Stimulated activated CD8-positive, alpha-beta memory T cell treated with anti-CD3 and anti-CD28 coated beads, Interleukin-2, amount 100 ng/mL, for 48 hours (primary cell): Measurements from ENCODE around the gene ARL17B.
"Not testable (repeated sequence)": the region's sequence is repeated elsewhere in the genome, so short reads cannot be mapped to it uniquely, and the experiment has no call there.

Experiments
- DNase-seq, 2 donors: peaks; one replicate each; pipeline ENCODE4 v3.0.0-alpha.2; 2020; ENCODE audit warnings: low read depth in 2 of 2

The ARL17B gene

GRCh38 chr17:46290906-46291546, 70.5 kb downstream of the ARL17B start:
- DNase-seq, result not testable (repeated sequence)

DNA sequence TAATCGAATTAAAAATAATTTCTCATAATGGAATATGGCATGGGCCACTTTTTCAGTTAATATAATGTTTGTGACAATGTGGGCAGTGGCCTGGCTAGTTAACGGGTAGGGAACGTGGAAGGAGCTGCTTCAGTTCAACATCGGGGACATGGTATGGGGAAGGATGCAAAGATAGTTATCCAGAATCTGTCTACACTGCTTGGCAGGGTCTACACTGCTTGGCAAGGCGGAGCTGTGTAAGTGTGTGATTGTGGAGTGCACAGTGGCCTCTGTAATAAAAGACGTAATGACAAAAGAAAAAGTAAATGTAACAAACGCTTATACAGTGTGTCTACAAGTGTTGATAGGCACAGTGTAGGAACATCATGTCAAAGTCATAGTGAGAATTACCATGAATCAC, 74.0 kb downstream of the ARL17B start:
- DNase-seq, result not testable (repeated sequence)

- DNase-seq, result not testable (repeated sequence)
Observed at GRCh38 chr17:46286764-46287221, 74.8 kb downstream of the ARL17B start.

- DNase-seq, result not testable (repeated sequence)
Observed at GRCh38 chr17:46285500-46285899, 76.1 kb downstream of the ARL17B start.

GRCh38 chr17:46284467-46284866, 77.1 kb downstream of the ARL17B start:
- peak in 1 of 2 donors; percentile 31 for DNase-seq

DNA sequence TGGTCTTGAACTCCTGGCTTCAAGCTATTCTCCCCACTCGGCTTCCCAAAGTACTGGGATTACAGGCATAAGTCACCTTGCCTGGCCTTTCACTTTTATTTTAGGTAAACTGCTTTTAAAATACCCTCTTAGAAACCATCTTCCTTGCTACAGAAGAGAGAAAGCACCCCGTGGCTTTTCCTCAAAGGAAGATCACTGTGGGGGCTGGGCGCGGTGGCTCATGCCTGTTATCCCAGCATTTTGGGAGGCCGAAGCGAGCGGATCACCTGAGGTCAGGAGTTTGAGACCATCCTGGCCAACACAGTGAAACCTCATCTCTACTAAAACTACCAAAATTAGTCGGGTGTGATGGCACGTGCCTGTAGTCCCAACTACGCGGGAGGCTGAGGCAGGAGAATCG, 78.9 kb downstream of the ARL17B start:
- DNase-seq, result not testable (repeated sequence)

DNA sequence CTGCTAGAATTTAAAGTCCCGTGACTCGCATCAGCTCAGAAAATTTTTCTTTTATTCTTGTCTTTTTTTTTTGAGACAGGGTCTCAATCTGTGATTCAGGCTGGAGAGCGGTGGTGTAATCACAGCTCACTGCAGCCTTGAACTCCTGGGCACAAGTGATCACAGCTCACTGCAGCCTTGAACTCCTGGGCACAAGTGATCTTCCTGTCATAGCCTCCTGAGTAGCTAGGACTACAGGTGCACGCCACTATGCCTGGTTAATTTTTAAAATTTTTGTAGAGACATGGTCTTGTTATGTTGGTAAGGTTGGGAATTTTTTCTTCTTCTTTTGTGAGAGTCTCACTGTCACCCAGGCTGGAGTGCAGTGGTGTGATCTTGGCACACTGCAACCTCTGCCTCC, 80.2 kb downstream of the ARL17B start:
- not testable (repeated sequence) for DNase-seq

GRCh38 chr17:46276728-46277479, 84.7 kb downstream of the ARL17B start:
- not testable (repeated sequence) for DNase-seq

DNA sequence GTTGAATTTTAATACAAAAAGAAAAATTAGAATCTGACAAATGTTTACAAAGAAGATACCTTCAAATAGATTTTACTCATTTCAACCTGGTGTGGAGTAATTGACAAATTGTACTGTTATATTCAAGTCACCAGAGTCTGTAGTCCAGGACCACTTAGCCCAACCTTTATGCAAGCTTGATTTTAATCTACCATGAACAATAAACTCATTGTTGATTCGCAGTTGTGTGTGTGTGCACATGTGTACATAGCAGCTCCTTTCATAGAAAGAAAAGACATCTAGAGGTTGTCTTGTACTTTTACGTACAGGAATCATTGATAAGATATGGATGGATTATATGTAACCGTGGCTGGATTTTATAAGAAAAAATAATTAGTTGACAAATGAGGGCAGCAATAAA, 87.3 kb downstream of the ARL17B start:
- no peak for DNase-seq

GRCh38 chr17:46273541-46274236, 87.9 kb downstream of the ARL17B start:
- no peak for DNase-seq

- no peak for DNase-seq
Observed at GRCh38 chr17:46270032-46270431, 91.5 kb downstream of the ARL17B start.

- peak; percentile 77 to 85 for DNase-seq
Observed at GRCh38 chr17:46266656-46267544, 94.7 kb downstream of the ARL17B start.

DNA sequence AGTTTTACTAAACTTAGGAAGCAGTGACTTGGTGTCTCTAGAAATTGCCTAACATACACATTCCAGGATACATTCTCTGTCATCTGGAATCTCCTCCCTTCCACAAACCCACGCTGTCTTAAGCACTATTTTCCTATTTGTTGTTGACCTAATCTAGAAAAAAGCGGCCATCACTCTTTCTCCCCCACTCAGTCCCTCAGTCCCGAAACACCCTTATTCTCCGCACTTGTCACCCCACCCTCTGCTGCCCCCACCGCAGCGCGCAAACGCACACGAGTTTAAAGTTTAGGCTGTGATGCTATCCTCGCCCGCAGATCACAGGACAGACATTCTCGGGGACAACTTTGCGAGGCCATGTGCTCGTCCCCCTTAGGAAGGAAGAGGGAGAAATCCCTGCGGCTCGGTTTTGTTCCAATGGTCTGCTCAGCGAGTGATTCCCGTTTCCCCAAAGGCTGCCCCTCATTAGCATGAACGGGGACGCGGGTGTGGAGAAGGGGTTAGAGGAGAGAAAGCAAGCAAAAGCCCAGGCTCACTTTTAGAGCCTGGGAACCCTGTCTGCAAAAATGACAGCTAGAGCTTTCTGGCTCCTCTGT, 95.4 kb downstream of the ARL17B start:
- not testable (repeated sequence) for DNase-seq

DNA sequence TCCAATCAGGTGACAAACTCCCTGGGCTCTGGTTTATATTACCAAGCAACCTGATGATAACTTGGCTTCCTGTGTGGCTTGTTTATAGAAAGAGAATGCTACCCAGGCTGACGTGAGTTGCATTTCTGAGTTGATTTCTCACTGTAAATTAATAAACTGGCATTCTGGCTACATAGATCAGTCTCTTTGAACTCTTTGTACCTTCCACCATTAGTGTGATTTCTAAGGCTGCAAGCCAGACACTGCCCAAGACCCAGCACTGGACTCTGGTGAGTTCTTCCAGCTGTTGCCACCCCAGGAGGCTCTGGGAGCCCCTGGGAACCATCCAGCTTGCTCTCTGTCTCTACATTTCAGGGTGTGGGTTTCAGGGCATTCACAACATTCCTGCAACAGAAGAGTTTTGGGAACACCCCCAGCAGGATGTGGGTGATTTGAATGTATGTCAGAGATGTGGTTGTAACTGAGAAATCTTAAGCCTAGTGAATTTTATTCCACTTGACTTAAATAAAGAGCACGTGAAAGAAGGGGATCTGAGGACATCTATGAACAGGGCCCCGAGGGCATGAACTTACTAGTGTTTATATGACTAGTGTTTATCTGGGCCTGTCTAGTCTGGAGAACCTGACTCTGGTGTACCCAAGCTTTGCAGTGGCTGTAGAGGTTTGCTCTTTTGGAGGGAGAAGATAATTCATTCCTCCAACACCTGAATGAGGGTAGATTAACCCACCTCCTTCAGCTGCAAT, 96.9 kb downstream of the ARL17B start:
- no peak for DNase-seq

- no peak for DNase-seq
Observed at GRCh38 chr17:46262271-46262670, 99.3 kb downstream of the ARL17B start.

- not testable (repeated sequence) for DNase-seq
Observed at GRCh38 chr17:46259845-46260661, 101.5 kb downstream of the ARL17B start.

- DNase-seq, result not testable (repeated sequence)
Observed at GRCh38 chr17:46256369-46256768, 105.2 kb downstream of the ARL17B start.

DNA sequence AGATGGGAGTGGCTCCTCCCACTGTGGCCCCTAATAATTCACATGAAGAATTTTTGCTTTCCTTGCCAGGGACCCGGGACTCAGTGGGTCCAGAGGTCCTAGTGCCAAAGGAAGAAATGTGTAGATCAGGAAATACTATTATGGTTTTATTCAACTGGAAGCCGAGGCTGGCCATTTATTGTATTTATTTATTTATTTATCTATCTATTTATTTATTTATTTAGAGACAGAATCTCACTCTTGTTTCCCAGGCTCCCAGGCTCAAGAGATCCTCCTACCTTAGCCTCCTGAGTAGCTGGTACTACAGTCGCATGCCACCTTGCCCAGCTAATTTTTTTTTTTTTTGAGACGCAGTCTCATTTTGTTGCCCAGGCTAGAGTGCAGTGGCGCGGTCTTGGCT, 107.4 kb downstream of the ARL17B start:
- DNase-seq, result not testable (repeated sequence)

DNA sequence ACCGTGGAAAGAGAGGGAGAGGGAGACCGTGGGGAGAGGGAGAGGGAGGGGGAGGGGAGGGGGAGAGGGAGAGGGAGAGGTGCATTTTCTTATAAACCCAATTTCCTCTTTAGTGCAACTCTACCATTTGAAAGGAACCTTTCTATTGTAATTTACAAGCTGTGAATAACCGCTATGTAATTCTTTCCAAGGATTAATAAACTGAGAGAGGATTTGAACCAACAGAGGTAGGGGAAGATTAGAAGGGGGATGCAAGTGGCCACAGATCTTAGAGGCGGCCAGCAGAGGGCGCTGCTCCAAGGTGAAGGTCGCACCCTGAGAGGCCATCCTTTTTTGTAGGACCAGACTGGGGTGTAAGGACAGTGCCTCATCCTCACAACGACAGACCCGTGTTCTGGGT, 107.8 kb downstream of the ARL17B start:
- peak; percentile 53 to 80 for DNase-seq
